Heart left ventricle (tissue), 13 donors: ENCODE data around the gene FBXO21.

ENCODE experiments used
- POLR2A ChIP-seq, 2 donors: fragments of 450-650 bp; IDR thresholded peaks; one replicate each; pipeline ENCODE4 v1.6.1; 2017; ENCODE audit warnings: antibody characterized with exemption in 2 of 2, mild to moderate bottlenecking in 2 of 2, moderate library complexity in 2 of 2
- TF ChIP-seq, protein P1 (sequence below), 12 donors: fragments of 200-600 bp; sonication (generic) in 4 of 12; IDR thresholded peaks; one replicate each; pipeline versions ENCODE4 v1.5.0 to v1.8.0; 2018 to 2022; ENCODE audit warnings: antibody characterized with exemption in 12 of 12, mild to moderate bottlenecking in 5 of 12
- donor health status: ischemic (EF 13 %, LVEDD 7.1; RV severe dilation, severe dysfunction).
- donor health status: DM: no; HTN: yes; CAD: no.
- donor health status: DM: no; HTN: no; CAD: no.
- donor health status: ischemic (EF 25% LVEDD 6.9; RV normal size, moderate dysfunction).
- donor health status: ischemic (EF 25% LVEDD 5.7; RV mildly dilated, moderate dysfunction).
- donor health status: ischemic (EF 35%, LVEDD 5.7; RV mildly dilated, moderate dysfunction).
- donor health status: nonischemic (EF 11% LVEDD 7.7; RV severe dilation, severe dysfunction).
- donor health status: DM: yes; HTN: yes; CAD: no.
- donor health status: PGD.
- donor health status: ischemic (EF 29% LVEDD 5.4; RV normal size, mild dysfunction).
- donor health status: nonischemic (EF 23%, LVEDD 6.1; RV moderate dilation, normal function).

- TF ChIP-seq, protein P1, sequence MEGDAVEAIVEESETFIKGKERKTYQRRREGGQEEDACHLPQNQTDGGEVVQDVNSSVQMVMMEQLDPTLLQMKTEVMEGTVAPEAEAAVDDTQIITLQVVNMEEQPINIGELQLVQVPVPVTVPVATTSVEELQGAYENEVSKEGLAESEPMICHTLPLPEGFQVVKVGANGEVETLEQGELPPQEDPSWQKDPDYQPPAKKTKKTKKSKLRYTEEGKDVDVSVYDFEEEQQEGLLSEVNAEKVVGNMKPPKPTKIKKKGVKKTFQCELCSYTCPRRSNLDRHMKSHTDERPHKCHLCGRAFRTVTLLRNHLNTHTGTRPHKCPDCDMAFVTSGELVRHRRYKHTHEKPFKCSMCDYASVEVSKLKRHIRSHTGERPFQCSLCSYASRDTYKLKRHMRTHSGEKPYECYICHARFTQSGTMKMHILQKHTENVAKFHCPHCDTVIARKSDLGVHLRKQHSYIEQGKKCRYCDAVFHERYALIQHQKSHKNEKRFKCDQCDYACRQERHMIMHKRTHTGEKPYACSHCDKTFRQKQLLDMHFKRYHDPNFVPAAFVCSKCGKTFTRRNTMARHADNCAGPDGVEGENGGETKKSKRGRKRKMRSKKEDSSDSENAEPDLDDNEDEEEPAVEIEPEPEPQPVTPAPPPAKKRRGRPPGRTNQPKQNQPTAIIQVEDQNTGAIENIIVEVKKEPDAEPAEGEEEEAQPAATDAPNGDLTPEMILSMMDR (IDR thresholded peaks at IDR 0.05) = no peak
- no peak for TF ChIP-seq POLR2A (IDR thresholded peaks at IDR 0.05)
Measured at GRCh38 chr12:117111386-117111785, 78.9 kb downstream of the FBXO21 start.
